Type B pancreatic cell (in vitro differentiated cells): Measurements from ENCODE around the gene PADI1. TPM values are rescaled to one million over a fixed set of nuclear protein-coding genes. Genes with fewer than 3 reads are reported as not detected.

Experiments used
- DNase-seq: peaks from one replicate; pipeline ENCODE4 v3.0.0; 2021; ENCODE audit warnings: mixed read lengths; ENCODE audit not compliant: unreplicated experiment; ENCODE audit errors: extremely low spot score
- H3K27ac Mint-ChIP-seq: 2 replicates; pipeline ENCODE4 v1.8.0; 2021; ENCODE audit warnings: mild to moderate bottlenecking, mixed read lengths
- H3K27me3 Mint-ChIP-seq: 2 replicates; pipeline ENCODE4 v1.8.0; 2021; ENCODE audit warnings: mixed read lengths
- H3K36me3 Mint-ChIP-seq: 2 replicates; pipeline ENCODE4 v1.8.0; 2021; ENCODE audit warnings: mixed read lengths
- H3K4me1 Mint-ChIP-seq: one replicate; pipeline ENCODE4 v1.8.0; 2021; ENCODE audit warnings: mixed read lengths; ENCODE audit not compliant: unreplicated experiment
- H3K4me3 Mint-ChIP-seq: 2 replicates; pipeline ENCODE4 v1.8.0; 2021; ENCODE audit warnings: mild to moderate bottlenecking, mixed read lengths
- H3K9me3 Mint-ChIP-seq: 2 replicates; pipeline ENCODE4 v1.8.0; 2021; ENCODE audit warnings: mixed read lengths
- total RNA-seq: library from RNA; stranded (reverse); gene quantifications from 2 replicates; pipeline ENCODE4 v1.2.1, GENCODE V29; 2021; ENCODE audit warnings: low replicate concordance
- TF ChIP-seq, protein P1 (sequence below): fragments of 200-600 bp; sonication (generic); conservative IDR thresholded peaks from 2 replicates; pipeline ENCODE4 v1.5.0; 2021; ENCODE audit warnings: antibody characterized with exemption, mild to moderate bottlenecking

Gene PADI1
- total RNA-seq, 1 donor from 2014 or later = 21.2 TPM

DNA sequence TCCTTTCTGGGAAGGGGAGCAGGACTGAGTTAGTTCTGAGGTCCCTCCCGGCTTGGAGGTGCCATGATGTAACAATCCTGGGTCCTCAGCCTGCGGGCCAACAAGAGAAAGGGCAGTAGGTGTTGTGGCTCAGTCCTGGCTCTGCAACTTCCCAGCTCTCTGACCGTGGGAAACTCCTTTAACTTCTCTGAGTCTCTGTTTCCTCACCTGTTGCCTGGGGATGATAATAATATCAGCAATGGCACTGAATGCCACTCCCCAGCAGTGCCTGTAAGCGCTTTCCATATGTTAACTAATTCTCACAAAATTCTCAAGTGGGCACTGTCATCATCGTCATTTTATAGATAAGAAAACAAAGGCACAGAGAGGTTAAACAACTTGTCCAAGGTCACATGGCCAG, 46.3 kb downstream of the PADI1 start:
- TF ChIP-seq, protein P1, sequence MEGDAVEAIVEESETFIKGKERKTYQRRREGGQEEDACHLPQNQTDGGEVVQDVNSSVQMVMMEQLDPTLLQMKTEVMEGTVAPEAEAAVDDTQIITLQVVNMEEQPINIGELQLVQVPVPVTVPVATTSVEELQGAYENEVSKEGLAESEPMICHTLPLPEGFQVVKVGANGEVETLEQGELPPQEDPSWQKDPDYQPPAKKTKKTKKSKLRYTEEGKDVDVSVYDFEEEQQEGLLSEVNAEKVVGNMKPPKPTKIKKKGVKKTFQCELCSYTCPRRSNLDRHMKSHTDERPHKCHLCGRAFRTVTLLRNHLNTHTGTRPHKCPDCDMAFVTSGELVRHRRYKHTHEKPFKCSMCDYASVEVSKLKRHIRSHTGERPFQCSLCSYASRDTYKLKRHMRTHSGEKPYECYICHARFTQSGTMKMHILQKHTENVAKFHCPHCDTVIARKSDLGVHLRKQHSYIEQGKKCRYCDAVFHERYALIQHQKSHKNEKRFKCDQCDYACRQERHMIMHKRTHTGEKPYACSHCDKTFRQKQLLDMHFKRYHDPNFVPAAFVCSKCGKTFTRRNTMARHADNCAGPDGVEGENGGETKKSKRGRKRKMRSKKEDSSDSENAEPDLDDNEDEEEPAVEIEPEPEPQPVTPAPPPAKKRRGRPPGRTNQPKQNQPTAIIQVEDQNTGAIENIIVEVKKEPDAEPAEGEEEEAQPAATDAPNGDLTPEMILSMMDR = no peak
- H3K4me1 Mint-ChIP-seq = peaks cover 1% of the 10 kb centered on the region
- H3K4me3 Mint-ChIP-seq = no peak overlapping the region
- no peak overlapping the region for H3K27ac Mint-ChIP-seq
- no peaks in the 10 kb centered on the region for H3K36me3 Mint-ChIP-seq
- DNase-seq = no peak
- H3K9me3 Mint-ChIP-seq = no peaks in the 10 kb centered on the region
- H3K27me3 Mint-ChIP-seq = no peaks in the 10 kb centered on the region

DNA sequence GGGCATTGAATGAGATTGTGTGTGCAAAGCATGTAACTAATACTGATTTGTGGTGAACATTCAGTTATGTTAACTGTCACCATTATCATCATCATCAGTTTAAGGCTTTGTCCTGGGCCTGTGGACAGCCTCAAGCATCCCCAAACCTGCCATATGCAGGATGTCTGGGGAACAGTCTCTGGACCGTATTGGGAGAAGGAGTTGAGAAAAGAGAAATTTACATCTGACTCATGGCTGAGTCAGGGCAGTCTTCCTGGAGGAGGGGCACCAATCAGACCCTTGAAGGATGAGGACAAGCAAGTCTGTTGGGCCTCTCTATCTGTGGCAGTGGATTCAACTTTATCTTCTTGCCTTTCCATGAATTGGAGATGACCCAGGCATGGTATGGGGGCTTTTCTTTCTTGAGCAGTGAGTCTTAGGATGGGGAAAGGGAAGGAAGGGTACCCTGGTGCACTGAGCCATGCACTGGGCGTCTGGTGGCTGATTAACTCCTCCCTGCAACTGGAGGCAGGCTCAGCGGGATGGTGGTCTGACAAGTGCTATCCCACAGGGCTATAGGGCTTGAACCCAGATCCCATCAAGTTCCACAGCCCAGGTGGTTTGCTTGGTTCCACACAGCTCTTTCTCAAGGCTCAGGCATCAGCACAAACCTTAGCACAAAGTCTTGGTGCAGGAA, 46.9 kb downstream of the PADI1 start:
- H3K9me3 Mint-ChIP-seq = no peaks in the 10 kb centered on the region
- H3K27me3 Mint-ChIP-seq = no peaks in the 10 kb centered on the region
- no peak overlapping the region for H3K27ac Mint-ChIP-seq
- DNase-seq = no peak
- H3K4me3 Mint-ChIP-seq = no peak overlapping the region
- TF ChIP-seq, protein P1 = no peak
- no peaks in the 10 kb centered on the region for H3K36me3 Mint-ChIP-seq
- no peaks in the 10 kb centered on the region for H3K4me1 Mint-ChIP-seq

DNA sequence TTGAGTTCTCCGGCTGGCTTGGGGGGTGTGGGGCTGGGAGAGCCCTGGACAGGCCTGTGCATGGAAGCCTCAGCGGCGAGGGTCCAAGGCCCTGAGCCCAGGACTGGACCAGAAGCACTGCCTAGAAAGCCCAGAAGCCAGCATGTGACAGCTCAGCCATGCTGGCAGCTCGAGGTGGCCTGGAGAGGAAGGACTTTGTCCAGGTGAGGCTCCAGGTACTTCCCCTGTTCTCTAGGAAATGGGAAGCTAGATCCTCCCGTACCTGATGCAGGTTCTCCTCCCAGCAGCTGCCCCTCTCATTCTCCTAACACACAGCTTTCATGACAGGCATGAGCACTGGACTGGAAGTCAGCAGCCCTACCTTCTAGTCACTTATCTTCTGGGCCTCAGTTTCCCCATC, 50.4 kb downstream of the PADI1 start:
- no peak for DNase-seq
- Mint-ChIP-seq H3K4me3 (no peak overlapping the region), H3K27ac (no peak overlapping the region), H3K36me3 (no peaks in the 10 kb centered on the region), H3K27me3 (peaks cover 3% of the 10 kb centered on the region), H3K9me3 (no peaks in the 10 kb centered on the region), H3K4me1 (peaks cover 4% of the 10 kb centered on the region)
- TF ChIP-seq, protein P1 = no peak

DNA sequence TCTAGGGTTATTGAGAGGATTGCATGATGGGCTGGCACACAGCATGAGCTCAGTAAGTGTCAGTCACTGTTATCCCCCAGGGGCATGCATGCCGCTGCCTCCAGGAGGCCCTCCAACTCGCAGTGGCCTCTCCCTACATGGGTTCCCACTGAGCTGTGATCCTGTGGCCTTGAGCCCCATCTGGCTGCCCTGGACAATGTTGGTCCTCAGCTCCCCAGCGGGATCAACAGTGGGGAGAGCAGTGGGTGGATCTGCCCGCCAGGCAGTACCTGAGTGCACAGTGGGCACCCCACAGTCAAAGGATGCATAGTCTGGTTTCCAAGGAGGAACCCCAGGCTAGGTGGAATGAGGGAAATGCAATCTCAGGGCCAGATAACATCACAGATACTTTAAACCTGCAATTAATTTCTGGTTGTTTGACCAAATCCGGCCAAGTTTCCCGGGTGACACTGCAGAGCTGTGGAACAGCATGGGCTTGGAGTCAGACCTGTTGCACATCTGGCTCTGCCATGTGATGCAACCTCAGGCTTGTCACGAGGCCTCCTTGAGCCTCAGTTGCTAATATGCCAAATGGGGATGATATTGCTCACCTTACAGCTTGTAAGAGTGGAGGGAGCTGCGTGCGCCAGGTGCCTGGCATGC, 53.3 kb downstream of the PADI1 start:
- DNase-seq = no peak
- H3K36me3 Mint-ChIP-seq = no peaks in the 10 kb centered on the region
- peaks cover 5% of the 10 kb centered on the region for H3K9me3 Mint-ChIP-seq
- H3K27me3 Mint-ChIP-seq = peaks cover 3% of the 10 kb centered on the region
- no peak overlapping the region for H3K4me3 Mint-ChIP-seq
- H3K27ac Mint-ChIP-seq = no peak overlapping the region
- H3K4me1 Mint-ChIP-seq = peaks cover 4% of the 10 kb centered on the region
- TF ChIP-seq, protein P1 = no peak

DNA sequence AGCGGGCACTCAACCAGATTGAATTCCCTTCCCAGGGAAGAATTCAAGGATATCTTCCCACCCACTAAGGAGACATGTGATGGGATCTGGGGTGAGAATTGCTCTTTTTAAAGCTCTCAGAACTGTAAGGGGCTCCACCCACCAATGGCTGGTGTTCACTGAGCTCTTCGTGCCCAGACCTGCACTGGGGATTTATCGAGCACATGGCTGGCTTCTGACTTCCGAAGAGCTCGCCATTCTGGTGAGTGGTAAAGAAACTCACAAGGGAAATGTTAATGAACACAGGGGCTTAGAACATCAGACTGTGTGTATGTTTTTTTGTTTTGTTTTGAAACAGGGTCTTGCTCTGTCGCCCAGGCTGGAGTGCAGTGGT, 53.8 kb downstream of the PADI1 start:
- H3K9me3 Mint-ChIP-seq = peaks cover 5% of the 10 kb centered on the region
- peaks cover 4% of the 10 kb centered on the region for H3K4me1 Mint-ChIP-seq
- H3K27me3 Mint-ChIP-seq = peaks cover 3% of the 10 kb centered on the region
- TF ChIP-seq, protein P1 = no peak
- no peak overlapping the region for H3K4me3 Mint-ChIP-seq
- no peak for DNase-seq
- H3K27ac Mint-ChIP-seq = no peak overlapping the region
- H3K36me3 Mint-ChIP-seq = no peaks in the 10 kb centered on the region
